ENCODE measurements around the gene MEIS1.

MEIS1 gene

GRCh38 chr2:66443979-66444861 is 9.3 kb downstream of the MEIS1 start:
- H3K4me3 ChIP-seq (ENCODE audit: low read depth in 1 of 2, low read length in 1 of 2) = no peak overlapping the region
- H3K27ac ChIP-seq = no peak overlapping the region
- peaks cover 100% of the 10 kb centered on the region for H3K27me3 ChIP-seq
- H3K4me1 ChIP-seq (ENCODE audit: control insufficient read depth in 1 of 2, insufficient read depth in 1 of 2, low read depth in 1 of 2, low read length in 1 of 2) = peaks cover 9 to 21% of the 10 kb centered on the region in 2 experiments
- no peaks in the 10 kb centered on the region for H3K9me3 ChIP-seq
- no peak for TF ChIP-seq CTCF (IDR thresholded peaks at IDR 0.05)
- H3K36me3 ChIP-seq = no peaks in the 10 kb centered on the region

- Histone ChIP-seq H3K9me3 (no peaks in the 10 kb centered on the region), H3K27ac (no peak overlapping the region), H3K36me3 (no peaks in the 10 kb centered on the region), H3K27me3 (peaks cover 100% of the 10 kb centered on the region), H3K4me1 (ENCODE audit: control insufficient read depth in 1 of 2, insufficient read depth in 1 of 2, low read depth in 1 of 2, low read length in 1 of 2) (peaks cover 9 to 11% of the 10 kb centered on the region in 2 experiments), H3K4me3 (ENCODE audit: low read depth in 1 of 2, low read length in 1 of 2) (peak overlapping the region in 1 of 2 experiments; percentile 13)
- no peak for TF ChIP-seq CTCF (IDR thresholded peaks at IDR 0.05)
Observed at GRCh38 chr2:66445076-66445924, 10.4 kb downstream of the MEIS1 start.

GRCh38 chr2:66445925-66446871 is 11.3 kb downstream of the MEIS1 start:
- peaks cover 99% of the 10 kb centered on the region for H3K27me3 ChIP-seq
- no peak for TF ChIP-seq CTCF (IDR thresholded peaks at IDR 0.05)
- H3K4me1 ChIP-seq (ENCODE audit: control insufficient read depth in 1 of 2, insufficient read depth in 1 of 2, low read depth in 1 of 2, low read length in 1 of 2) = peaks cover 9 to 10% of the 10 kb centered on the region in 2 experiments
- peak overlapping the region in 1 of 2 experiments; percentile 13 for H3K4me3 ChIP-seq (ENCODE audit: low read depth in 1 of 2, low read length in 1 of 2)
- H3K27ac ChIP-seq = no peak overlapping the region
- no peaks in the 10 kb centered on the region for H3K9me3 ChIP-seq
- H3K36me3 ChIP-seq = no peaks in the 10 kb centered on the region

- no peak for TF ChIP-seq CTCF (IDR thresholded peaks at IDR 0.05)
- no peaks in the 10 kb centered on the region for H3K36me3 ChIP-seq
- peaks cover 9 to 10% of the 10 kb centered on the region in 2 experiments for H3K4me1 ChIP-seq (ENCODE audit: control insufficient read depth in 1 of 2, insufficient read depth in 1 of 2, low read depth in 1 of 2, low read length in 1 of 2)
- H3K4me3 ChIP-seq (ENCODE audit: low read depth in 1 of 2, low read length in 1 of 2) = no peak overlapping the region
- no peaks in the 10 kb centered on the region for H3K9me3 ChIP-seq
- no peak overlapping the region for H3K27ac ChIP-seq
- peaks cover 94% of the 10 kb centered on the region for H3K27me3 ChIP-seq
Observed at GRCh38 chr2:66446941-66447340, 12.0 kb downstream of the MEIS1 start.

- peaks cover 86% of the 10 kb centered on the region for H3K27me3 ChIP-seq
- no peaks in the 10 kb centered on the region for H3K9me3 ChIP-seq
- H3K4me3 ChIP-seq (ENCODE audit: low read depth in 1 of 2, low read length in 1 of 2) = no peak overlapping the region
- no peak overlapping the region for H3K27ac ChIP-seq
- H3K4me1 ChIP-seq (ENCODE audit: control insufficient read depth in 1 of 2, insufficient read depth in 1 of 2, low read depth in 1 of 2, low read length in 1 of 2) = peaks cover 9 to 10% of the 10 kb centered on the region in 2 experiments
- no peaks in the 10 kb centered on the region for H3K36me3 ChIP-seq
- TF ChIP-seq CTCF (IDR thresholded peaks at IDR 0.05) = no peak
Observed at GRCh38 chr2:66447677-66448076, 12.8 kb downstream of the MEIS1 start.
